Chondrocyte (in vitro differentiated cells): Measurements from ENCODE around the gene RHOT1. TPM values are rescaled to one million over a fixed set of nuclear protein-coding genes. Genes with fewer than 3 reads are reported as not detected.

ENCODE experiments used
- DNase-seq: peaks from one replicate; pipeline ENCODE4 v3.0.0; 2021; ENCODE audit warnings: mixed read lengths, low spot score
- H3K27ac Mint-ChIP-seq: one replicate; pipeline ENCODE4 v1.8.0; 2021; ENCODE audit warnings: mild to moderate bottlenecking, moderate library complexity, mixed read lengths; ENCODE audit not compliant: unreplicated experiment
- H3K27me3 Mint-ChIP-seq: 2 replicates; pipeline ENCODE4 v1.8.0; 2021; ENCODE audit warnings: low read depth, mixed read lengths
- H3K36me3 Mint-ChIP-seq: 2 replicates; pipeline ENCODE4 v1.8.0; 2021; ENCODE audit warnings: low read depth, mixed read lengths
- H3K4me1 Mint-ChIP-seq: 2 replicates; pipeline ENCODE4 v1.8.0; 2021; ENCODE audit warnings: low read depth, mild to moderate bottlenecking, mixed read lengths
- H3K4me3 Mint-ChIP-seq: one replicate; pipeline ENCODE4 v1.8.0; 2021; ENCODE audit warnings: mild to moderate bottlenecking, moderate library complexity, mixed read lengths; ENCODE audit not compliant: unreplicated experiment
- H3K9me3 Mint-ChIP-seq: 2 replicates; pipeline ENCODE4 v1.8.0; 2021; ENCODE audit warnings: low read depth, mixed read lengths
- total RNA-seq: library from RNA; stranded (reverse); gene quantifications from 3 replicates; pipeline ENCODE4 v1.2.1, GENCODE V29; 2021
- TF ChIP-seq, protein P1 (sequence below): fragments of 200-600 bp; sonication (generic); IDR thresholded peaks from 2 replicates; pipeline ENCODE4 v1.5.0; 2021; ENCODE audit warnings: antibody characterized with exemption, mild to moderate bottlenecking, moderate library complexity

The RHOT1 gene
- total RNA-seq, 1 donor from 2014 or later, result 27.0 TPM

- no peak for DNase-seq
- H3K27me3 Mint-ChIP-seq, result peaks cover 47% of the 10 kb centered on the region
- H3K9me3 Mint-ChIP-seq, result no peaks in the 10 kb centered on the region
- H3K27ac Mint-ChIP-seq, result no peak overlapping the region
- H3K4me1 Mint-ChIP-seq, result peaks cover 19% of the 10 kb centered on the region
- TF ChIP-seq, protein P1, sequence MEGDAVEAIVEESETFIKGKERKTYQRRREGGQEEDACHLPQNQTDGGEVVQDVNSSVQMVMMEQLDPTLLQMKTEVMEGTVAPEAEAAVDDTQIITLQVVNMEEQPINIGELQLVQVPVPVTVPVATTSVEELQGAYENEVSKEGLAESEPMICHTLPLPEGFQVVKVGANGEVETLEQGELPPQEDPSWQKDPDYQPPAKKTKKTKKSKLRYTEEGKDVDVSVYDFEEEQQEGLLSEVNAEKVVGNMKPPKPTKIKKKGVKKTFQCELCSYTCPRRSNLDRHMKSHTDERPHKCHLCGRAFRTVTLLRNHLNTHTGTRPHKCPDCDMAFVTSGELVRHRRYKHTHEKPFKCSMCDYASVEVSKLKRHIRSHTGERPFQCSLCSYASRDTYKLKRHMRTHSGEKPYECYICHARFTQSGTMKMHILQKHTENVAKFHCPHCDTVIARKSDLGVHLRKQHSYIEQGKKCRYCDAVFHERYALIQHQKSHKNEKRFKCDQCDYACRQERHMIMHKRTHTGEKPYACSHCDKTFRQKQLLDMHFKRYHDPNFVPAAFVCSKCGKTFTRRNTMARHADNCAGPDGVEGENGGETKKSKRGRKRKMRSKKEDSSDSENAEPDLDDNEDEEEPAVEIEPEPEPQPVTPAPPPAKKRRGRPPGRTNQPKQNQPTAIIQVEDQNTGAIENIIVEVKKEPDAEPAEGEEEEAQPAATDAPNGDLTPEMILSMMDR, result no peak
- no peaks in the 10 kb centered on the region for H3K36me3 Mint-ChIP-seq
- H3K4me3 Mint-ChIP-seq, result no peak overlapping the region
Measured at GRCh38 chr17:32271844-32272243, 129.5 kb downstream of the RHOT1 start.

DNA sequence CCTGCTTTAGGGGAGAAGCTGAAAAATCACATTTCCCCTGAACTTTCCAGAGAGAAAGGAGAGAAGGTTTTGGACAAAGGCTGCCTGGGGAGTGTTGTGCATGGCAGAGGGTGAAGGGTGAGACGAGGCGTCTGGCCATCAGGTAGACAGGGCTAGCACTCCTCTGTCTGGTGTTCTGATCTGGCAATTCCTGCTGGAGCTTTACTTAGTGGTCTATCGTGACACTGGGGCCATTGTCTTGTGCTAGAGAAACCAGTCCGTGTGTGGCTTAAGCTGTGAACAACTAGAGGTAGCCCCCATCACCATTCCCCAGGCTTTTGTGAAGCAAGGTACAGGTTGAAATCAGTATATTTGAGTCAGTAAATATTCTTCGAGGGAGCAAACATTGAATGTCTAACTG is 131.8 kb downstream of the RHOT1 start:
- H3K4me1 Mint-ChIP-seq, result peaks cover 11% of the 10 kb centered on the region
- no peaks in the 10 kb centered on the region for H3K36me3 Mint-ChIP-seq
- peaks cover 28% of the 10 kb centered on the region for H3K27me3 Mint-ChIP-seq
- no peak overlapping the region for H3K27ac Mint-ChIP-seq
- no peaks in the 10 kb centered on the region for H3K9me3 Mint-ChIP-seq
- TF ChIP-seq, protein P1, result no peak
- DNase-seq, result no peak
- H3K4me3 Mint-ChIP-seq, result no peak overlapping the region

DNA sequence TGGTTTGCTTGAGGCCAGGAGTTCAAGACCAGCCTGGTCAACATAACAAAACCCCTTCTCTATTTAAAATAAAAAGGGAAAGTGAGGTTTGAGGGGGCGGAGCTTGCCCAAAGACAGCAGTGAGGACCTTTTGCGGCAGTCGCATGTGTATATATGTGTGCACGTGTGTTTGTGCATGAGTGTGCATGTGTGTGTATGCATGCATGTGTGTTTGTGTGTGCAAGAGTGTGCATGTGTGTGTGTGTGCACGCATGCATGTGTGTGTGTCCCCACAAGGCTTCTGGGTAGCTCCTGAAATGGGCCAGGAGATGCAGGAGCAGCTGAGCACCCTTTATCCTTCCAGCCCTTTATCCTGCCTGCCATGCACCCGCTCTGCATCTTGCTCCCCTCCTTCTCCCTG is 132.3 kb downstream of the RHOT1 start:
- no peaks in the 10 kb centered on the region for H3K36me3 Mint-ChIP-seq
- no peaks in the 10 kb centered on the region for H3K9me3 Mint-ChIP-seq
- H3K27ac Mint-ChIP-seq, result no peak overlapping the region
- no peak for DNase-seq
- H3K4me1 Mint-ChIP-seq, result peaks cover 11% of the 10 kb centered on the region
- H3K4me3 Mint-ChIP-seq, result no peak overlapping the region
- TF ChIP-seq, protein P1, result no peak
- peaks cover 23% of the 10 kb centered on the region for H3K27me3 Mint-ChIP-seq

Other genes with a start within 250 kb of the RHOT1 start
- gene UTP6, start 240.8 kb upstream of the RHOT1 start, total RNA-seq, result 58.4 to 78.9 TPM (median 67.8 TPM) in 3 replicates
- gene SUZ12, start 205.5 kb upstream of the RHOT1 start, total RNA-seq, result 19.1 to 23.6 TPM (median 19.5 TPM) in 3 replicates
- 12.0 to 14.1 TPM (median 12.5 TPM) in 3 replicates for gene LRRC37B, start 135.1 kb upstream of the RHOT1 start, total RNA-seq
- 0.10 to 0.27 TPM (median 0.25 TPM) in 3 replicates for gene RHBDL3, start 123.3 kb downstream of the RHOT1 start, total RNA-seq
- 19.3 to 23.7 TPM (median 21.9 TPM) in 3 replicates for gene C17orf75, start 199.7 kb downstream of the RHOT1 start, total RNA-seq
- 96.8 to 138 TPM (median 107 TPM) in 3 replicates for gene ZNF207, start 207.7 kb downstream of the RHOT1 start, total RNA-seq